ENCODE results near the gene ANO10.

GRCh38 chr3:43621656-43622432 lies at the start of gene ANO10:
- TF ChIP-seq EZH2 (IDR thresholded peaks at IDR 0.05; ENCODE audit: borderline replicate concordance, low read length) (no peak), CTCF (IDR thresholded peaks at IDR 0.05; ENCODE audit: low read length) (no peak)

Measured in OCI-LY1 (cell line).